SK-N-SH (cell line): ENCODE measurements around the gene ZKSCAN1. TPM values are rescaled to one million over a fixed set of nuclear protein-coding genes. Genes with fewer than 3 reads are reported as not detected.

ENCODE experiments used
- CTCF ChIA-PET: fragments of 300-600, 350-600 bp; formaldehyde crosslinking; extraction: SDS; loops from one replicate; lab custom pipeline; 2021; lab: Yijun Ruan, JAX
- POLR2A ChIA-PET: fragments of 350-600 bp; sonication (Branson Sonifier 250); formaldehyde crosslinking; extraction: SDS; loops from one replicate; lab custom pipeline; 2020; ENCODE audit warnings: antibody characterized with exemption, inconsistent platforms; lab: Yijun Ruan, JAX
- DNase-seq: peaks from one replicate; pipeline ENCODE4 v3.0.0; 2012
- H2AFZ ChIP-seq: fragments of 200-600 bp; sonication (generic); 2 replicates; pipeline ENCODE4 v1.8.1; 2016; ENCODE audit warnings: antibody characterized with exemption, mild to moderate bottlenecking, low read depth
- H3F3A ChIP-seq: fragments of 200-600 bp; sonication (generic); replicated peaks from 2 replicates; pipeline ENCODE3; 2016; ENCODE audit warnings: antibody characterized with exemption, mild to moderate bottlenecking; ENCODE audit not compliant: insufficient read depth
- H3K27ac ChIP-seq, 2 experiments: fragments of 200-500 bp in 1 of 2; fragments of 200-600 bp in 1 of 2; sonication (Bioruptor generic) in 1 of 2; sonication (generic), shearing (Covaris generic) in 1 of 2; 2 replicates each; pipeline versions ENCODE4 v1.5.1 to v1.6.1; 2014 to 2016; ENCODE audit warnings: low read depth in 2 of 2, inconsistent platforms in 1 of 2, low read length in 1 of 2, mild to moderate bottlenecking in 1 of 2, mixed read lengths in 1 of 2
- H3K27me3 ChIP-seq: fragments of 200-600 bp; sonication (generic), shearing (Covaris generic); 2 replicates; pipeline ENCODE4 v1.6.1; 2016; ENCODE audit warnings: mixed run types; ENCODE audit not compliant: insufficient read depth
- H3K36me3 ChIP-seq, 2 experiments: fragments of 200-500 bp in 1 of 2; fragments of 200-600 bp in 1 of 2; sonication (Bioruptor generic) in 1 of 2; sonication (generic) in 1 of 2; replicated peaks in 1 of 2; 2 replicates each; pipeline versions ENCODE3 to v1.5.1; 2014 to 2016; ENCODE audit warnings: low read length in 1 of 2, mild to moderate bottlenecking in 1 of 2; ENCODE audit not compliant: insufficient read depth in 2 of 2, control insufficient read depth in 1 of 2
- H3K4me1 ChIP-seq, 2 experiments: fragments of 200-500 bp in 1 of 2; fragments of 200-600 bp in 1 of 2; sonication (Bioruptor generic) in 1 of 2; sonication (generic), shearing (Covaris generic) in 1 of 2; 2 replicates each; pipeline versions ENCODE4 v1.5.1 to v1.6.1; 2014 to 2016; ENCODE audit warnings: low read depth in 1 of 2, low read length in 1 of 2, mixed run types in 1 of 2; ENCODE audit not compliant: insufficient read depth in 2 of 2, control insufficient read depth in 1 of 2
- H3K4me2 ChIP-seq: fragments of 200-600 bp; sonication (generic), shearing (Covaris generic); 2 replicates; pipeline ENCODE4 v1.6.1; 2017; ENCODE audit warnings: mixed run types
- H3K4me3 ChIP-seq, 2 experiments: fragments of 200-500 bp in 1 of 2; fragments of 200-600 bp in 1 of 2; sonication (Bioruptor generic) in 1 of 2; sonication (generic), shearing (Covaris generic) in 1 of 2; 2 replicates each; pipeline versions ENCODE4 v1.5.1 to v1.8.1; 2014 to 2016; ENCODE audit warnings: low read depth in 2 of 2, inconsistent platforms in 1 of 2, low read length in 1 of 2, mild to moderate bottlenecking in 1 of 2, mixed read lengths in 1 of 2, moderate library complexity in 1 of 2
- H3K79me2 ChIP-seq: fragments of 200-600 bp; sonication (generic); 2 replicates; pipeline ENCODE4 v1.8.1; 2017; ENCODE audit warnings: mild to moderate bottlenecking; ENCODE audit not compliant: insufficient read depth
- H3K9ac ChIP-seq: fragments of 200-600 bp; sonication (generic); 2 replicates; pipeline ENCODE4 v1.6.1; 2017; ENCODE audit warnings: mixed run types
- H3K9me2 ChIP-seq: fragments of 200-600 bp; sonication (generic); 2 replicates; pipeline ENCODE4 v1.6.1; 2017; ENCODE audit warnings: mixed run types
- H3K9me3 ChIP-seq: fragments of 200-600 bp; sonication (generic); 2 replicates; pipeline ENCODE4 v1.6.1; 2017; ENCODE audit warnings: mixed run types, mild to moderate bottlenecking, moderate library complexity
- H4K20me1 ChIP-seq: fragments of 200-600 bp; sonication (generic); 2 replicates; pipeline ENCODE4 v1.6.1; 2017; ENCODE audit warnings: mild to moderate bottlenecking, mixed run types; ENCODE audit not compliant: insufficient read depth
- CHD2 ChIP-seq: fragments of 150-350 bp; IDR thresholded peaks from 2 replicates; pipeline ENCODE4 v1.6.1; 2018; ENCODE audit warnings: low read length; ENCODE audit not compliant: partially characterized antibody
- ELF1 ChIP-seq: IDR thresholded peaks from 2 replicates; pipeline ENCODE4 v1.4.0; 2012
- EP300 ChIP-seq, 2 experiments: IDR thresholded peaks; 2 replicates each; pipeline versions ENCODE4 v1.4.0 to v1.6.1; 2012; ENCODE audit warnings: borderline replicate concordance in 1 of 2, low read depth in 1 of 2, low read length in 1 of 2
- EZH2phosphoT487 ChIP-seq: fragments of 200-600 bp; sonication (generic); IDR thresholded peaks from 2 replicates; pipeline ENCODE4 v1.6.1; 2017; ENCODE audit warnings: low read depth, mixed run types, mild to moderate bottlenecking, antibody characterized with exemption, moderate library complexity, borderline replicate concordance
- FOSL2 ChIP-seq: IDR thresholded peaks from 2 replicates; pipeline ENCODE4 v1.4.0; 2012; ENCODE audit warnings: low read depth, mild to moderate bottlenecking, moderate library complexity, borderline replicate concordance
- FOXJ3 ChIP-seq: sonication (generic); formaldehyde crosslinking; IDR thresholded peaks from 2 replicates; pipeline ENCODE4 v1.5.1; 2020; ENCODE audit warnings: mild to moderate bottlenecking, missing genetic modification reagents
- FOXM1 ChIP-seq: IDR thresholded peaks from 2 replicates; pipeline ENCODE4 v1.4.0; 2012; ENCODE audit warnings: low read depth, mild to moderate bottlenecking
- GABPA ChIP-seq: IDR thresholded peaks from 2 replicates; pipeline ENCODE4 v1.4.0; 2012; ENCODE audit warnings: low read depth, mild to moderate bottlenecking
- GATA2 ChIP-seq: sonication (generic); formaldehyde crosslinking; IDR thresholded peaks from 2 replicates; pipeline ENCODE4 v1.5.0; 2020; ENCODE audit warnings: mild to moderate bottlenecking, missing genetic modification reagents
- IRF3 ChIP-seq: fragments of 150-350 bp; IDR thresholded peaks from 2 replicates; pipeline ENCODE4 v1.6.1; 2016; ENCODE audit warnings: mild to moderate bottlenecking, low read depth, low read length
- MAX ChIP-seq: IDR thresholded peaks from 2 replicates; pipeline ENCODE4 v1.4.0; 2012; ENCODE audit warnings: low read depth
- MEF2A ChIP-seq: IDR thresholded peaks from 2 replicates; pipeline ENCODE4 v1.4.0; 2012; ENCODE audit warnings: low read depth, borderline replicate concordance
- MXI1 ChIP-seq: IDR thresholded peaks from 2 replicates; pipeline ENCODE4 v1.6.1; 2012; ENCODE audit warnings: mild to moderate bottlenecking, low read depth, low read length, improper control_type of control experiment
- NRF1 ChIP-seq: IDR thresholded peaks from 2 replicates; pipeline ENCODE4 v1.6.1; 2012; ENCODE audit warnings: low read depth, mild to moderate bottlenecking, low read length
- POLR2AphosphoS5 ChIP-seq: IDR thresholded peaks from 2 replicates; pipeline ENCODE4 v1.6.1; 2012; ENCODE audit warnings: low read depth, low read length
- RAD21 ChIP-seq: IDR thresholded peaks from 2 replicates; pipeline ENCODE4 v1.6.1; 2012; ENCODE audit warnings: mild to moderate bottlenecking, low read length
- RXRA ChIP-seq: IDR thresholded peaks from 2 replicates; pipeline ENCODE4 v1.4.0; 2012; ENCODE audit warnings: low read depth, mild to moderate bottlenecking, borderline replicate concordance
- SIN3A ChIP-seq: IDR thresholded peaks from 2 replicates; pipeline ENCODE4 v1.6.1; 2012; ENCODE audit warnings: low read depth, mild to moderate bottlenecking, low read length, moderate library complexity, borderline replicate concordance
- USF1 ChIP-seq: IDR thresholded peaks from 2 replicates; pipeline ENCODE4 v1.4.0; 2012; ENCODE audit warnings: low read depth, borderline replicate concordance
- WGBS: methylation state at CpG from one replicate; pipeline ENCODE4 v1.1.6; 2017; ENCODE audit warnings: low lambda C conversion rate; 5-methylcytosine and 5-hydroxymethylcytosine counted together
- polyA plus RNA-seq, 3 experiments: library from polyadenylated mRNA; depleted of rRNA; stranded (reverse); fragments of >200 nt; gene quantifications; 2 replicates each; pipeline ENCODE4 v1.2.3, GENCODE V29; 2012
- TF ChIP-seq, protein P1 (sequence below): fragments of 150-350 bp; IDR thresholded peaks from 2 replicates; pipeline ENCODE4 v1.6.1; 2017; ENCODE audit warnings: antibody characterized with exemption, low read length, low read depth, borderline replicate concordance

Gene ZKSCAN1
- polyA plus RNA-seq, 1 of the 3 experiments (the other 2 are of a cell fraction), result 21.1 TPM

- Histone ChIP-seq H4K20me1 (no peaks in the 10 kb centered on the region), H3K36me3 (peaks cover 44 to 69% of the 10 kb centered on the region in 2 experiments), H3K9ac (no peak overlapping the region), H3K4me2 (no peak overlapping the region), H3K9me3 (no peaks in the 10 kb centered on the region), H3K9me2 (no peaks in the 10 kb centered on the region), H3K4me3 (no peak overlapping the region), H3K4me1 (peaks cover 0 to under 1% of the 10 kb centered on the region in 2 experiments; a peak in 1 of 4 replicates), H3K79me2 (peaks cover 24% of the 10 kb centered on the region), H3K27me3 (no peaks in the 10 kb centered on the region), H3F3A (peaks cover 5% of the 10 kb centered on the region), H2AFZ (no peak overlapping the region), H3K27ac (no peak overlapping the region)
- DNase-seq, result no peak
- POLR2A ChIA-PET, result no interaction called here
- TF ChIP-seq RXRA, result no peak
- TF ChIP-seq, protein P1, sequence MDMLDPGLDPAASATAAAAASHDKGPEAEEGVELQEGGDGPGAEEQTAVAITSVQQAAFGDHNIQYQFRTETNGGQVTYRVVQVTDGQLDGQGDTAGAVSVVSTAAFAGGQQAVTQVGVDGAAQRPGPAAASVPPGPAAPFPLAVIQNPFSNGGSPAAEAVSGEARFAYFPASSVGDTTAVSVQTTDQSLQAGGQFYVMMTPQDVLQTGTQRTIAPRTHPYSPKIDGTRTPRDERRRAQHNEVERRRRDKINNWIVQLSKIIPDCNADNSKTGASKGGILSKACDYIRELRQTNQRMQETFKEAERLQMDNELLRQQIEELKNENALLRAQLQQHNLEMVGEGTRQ, result no peak
- TF ChIP-seq USF1, result no peak
- no peak for TF ChIP-seq MXI1
- no peak for TF ChIP-seq GABPA
- TF ChIP-seq MAX, result no peak
- no peak for TF ChIP-seq MEF2A
- TF ChIP-seq GATA2 (CRISPR knock-in tag), result no peak
- no peak for TF ChIP-seq NRF1
- TF ChIP-seq IRF3, result no peak
- TF ChIP-seq FOXJ3, result no peak
- CTCF ChIA-PET, result interaction anchor here (0.9 to 2.5 kb wide), 6 partner anchors 9 to 146 kb away, joined by 3 to 7 read pairs (median 4); partner anchors contain the start of gene ZSCAN21
- 85% methylated on average over 5 of the region's 5 CpGs for WGBS
Observed at GRCh38 chr7:100059251-100059739, 43.9 kb downstream of the ZKSCAN1 start.

- Histone ChIP-seq H3K79me2 (peaks cover 2% of the 10 kb centered on the region), H4K20me1 (no peaks in the 10 kb centered on the region), H3K9me3 (no peaks in the 10 kb centered on the region), H3K4me2 (no peak overlapping the region), H3K4me1 (peaks cover 0 to 17% of the 10 kb centered on the region in 2 experiments; a peak in 1 of 4 replicates), H3K36me3 (peaks cover 48 to 67% of the 10 kb centered on the region in 2 experiments), H3F3A (peaks cover 23% of the 10 kb centered on the region), H3K9ac (no peak overlapping the region), H3K4me3 (no peak overlapping the region), H3K27ac (no peak overlapping the region), H2AFZ (no peak overlapping the region), H3K27me3 (no peaks in the 10 kb centered on the region), H3K9me2 (no peaks in the 10 kb centered on the region)
- POLR2A ChIA-PET, result interaction anchor here (0.9 to 1.2 kb wide), 2 partner anchors 12 to 40 kb away, joined by 3 to 5 read pairs; partner anchors contain the start of genes AP4M1 and MCM7
- CTCF ChIA-PET, result interaction anchor here (1.1 to 2.5 kb wide), 5 partner anchors 8 to 82 kb away, joined by 3 to 7 read pairs (median 5); partner anchors contain the start of gene ZSCAN21
- WGBS, result 98% methylated on average over 11 of the region's 11 CpGs
- DNase-seq, result no peak
- no peak for TF ChIP-seq ELF1
- no peak for TF ChIP-seq GATA2 (CRISPR knock-in tag)
- TF ChIP-seq POLR2AphosphoS5, result no peak
- TF ChIP-seq MXI1, result no peak
- TF ChIP-seq SIN3A, result no peak
- TF ChIP-seq RAD21, result no peak
- TF ChIP-seq MAX, result no peak
- TF ChIP-seq EP300 (IDR thresholded peaks at IDR 0.05; ENCODE audit: borderline replicate concordance in 1 of 2, low read depth in 1 of 2, low read length in 1 of 2), result no peak
- TF ChIP-seq, protein P1, result no peak
- TF ChIP-seq FOXM1, result no peak
- no peak for TF ChIP-seq RXRA
- no peak for TF ChIP-seq EZH2phosphoT487
- no peak for TF ChIP-seq CHD2
- no peak for TF ChIP-seq FOSL2
Observed at GRCh38 chr7:100061518-100062193, 46.3 kb downstream of the ZKSCAN1 start.
